Stimulated activated effector memory CD8-positive, alpha-beta T cell treated with anti-CD3 and anti-CD28 coated beads, Interleukin-12 subunit alpha, Interleukin-12 subunit beta, amount 100 ng/mL, for 72 hours (primary cell): ENCODE results near the gene PDCL2.

Experiments
- ATAC-seq: fragments of 150-1000 bp; cut with Tn5 transposase; 2 replicates; pipeline ENCODE4 v1.10.0; 2021
- DNase-seq, 2 donors: peaks; one replicate each; pipeline ENCODE4 v3.0.0; 2021 to 2022; ENCODE audit warnings: low spot score in 2 of 2
- H3K27ac Mint-ChIP-seq: one replicate; pipeline ENCODE4 v1.8.0; 2022; ENCODE audit warnings: mild to moderate bottlenecking, mixed read lengths
- H3K36me3 Mint-ChIP-seq: one replicate; pipeline ENCODE4 v1.8.0; 2022; ENCODE audit warnings: mild to moderate bottlenecking, mixed read lengths
- H3K4me1 Mint-ChIP-seq: one replicate; pipeline ENCODE4 v1.8.0; 2022; ENCODE audit warnings: mixed read lengths
- H3K4me3 Mint-ChIP-seq: one replicate; pipeline ENCODE4 v1.8.0; 2022; ENCODE audit warnings: mild to moderate bottlenecking, mixed read lengths
- H3K9me3 Mint-ChIP-seq: one replicate; pipeline ENCODE4 v1.8.0; 2022; ENCODE audit warnings: mixed read lengths

The PDCL2 gene

DNA sequence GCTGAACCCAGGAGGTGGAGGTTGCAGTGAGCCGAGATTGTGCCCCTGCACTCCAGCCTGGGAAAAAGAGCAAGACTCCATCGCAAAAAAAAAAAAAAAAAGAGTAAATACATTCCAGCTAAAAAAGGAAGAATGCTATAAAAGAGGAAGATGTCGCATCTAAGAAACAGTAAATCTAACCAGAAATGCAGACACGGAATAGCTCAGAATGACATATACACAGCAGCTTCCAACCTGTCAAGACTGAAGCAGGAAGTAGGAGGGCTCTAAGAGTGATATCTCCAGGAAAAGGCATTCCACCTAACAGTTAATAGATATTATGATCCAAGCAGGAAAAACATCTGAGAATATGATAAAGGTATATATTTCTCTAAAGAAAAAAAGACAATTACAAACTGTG, 61.4 kb downstream of the PDCL2 start:
- H3K4me3 Mint-ChIP-seq, result no peak overlapping the region
- no peaks in the 10 kb centered on the region for H3K36me3 Mint-ChIP-seq
- H3K9me3 Mint-ChIP-seq, result peaks cover 2% of the 10 kb centered on the region
- H3K4me1 Mint-ChIP-seq, result peaks cover 13% of the 10 kb centered on the region
- H3K27ac Mint-ChIP-seq, result no peak overlapping the region
- no peak for ATAC-seq
- DNase-seq, result no peak

DNA sequence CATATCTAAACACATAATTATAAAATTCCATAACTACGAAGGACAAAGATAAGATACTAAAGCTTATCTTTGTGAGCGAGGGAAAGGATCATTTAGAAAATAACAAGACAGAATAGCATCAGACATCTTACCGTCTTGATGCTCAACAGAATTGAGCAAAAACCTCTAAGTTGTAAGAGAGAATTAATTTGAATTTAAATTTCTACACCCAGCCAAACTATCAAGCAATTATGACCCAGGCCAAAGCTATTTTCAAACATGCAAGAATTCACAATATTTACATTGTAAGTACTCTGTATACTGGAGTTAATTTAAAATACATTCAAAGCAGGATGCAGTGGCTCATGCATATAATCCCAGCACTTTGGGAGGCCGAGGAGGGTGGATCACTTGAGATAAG, 61.9 kb downstream of the PDCL2 start:
- no peak for ATAC-seq
- no peak for DNase-seq
- H3K4me3 Mint-ChIP-seq, result no peak overlapping the region
- H3K36me3 Mint-ChIP-seq, result no peaks in the 10 kb centered on the region
- H3K27ac Mint-ChIP-seq, result no peak overlapping the region
- peaks cover 2% of the 10 kb centered on the region for H3K9me3 Mint-ChIP-seq
- peaks cover 13% of the 10 kb centered on the region for H3K4me1 Mint-ChIP-seq

DNA sequence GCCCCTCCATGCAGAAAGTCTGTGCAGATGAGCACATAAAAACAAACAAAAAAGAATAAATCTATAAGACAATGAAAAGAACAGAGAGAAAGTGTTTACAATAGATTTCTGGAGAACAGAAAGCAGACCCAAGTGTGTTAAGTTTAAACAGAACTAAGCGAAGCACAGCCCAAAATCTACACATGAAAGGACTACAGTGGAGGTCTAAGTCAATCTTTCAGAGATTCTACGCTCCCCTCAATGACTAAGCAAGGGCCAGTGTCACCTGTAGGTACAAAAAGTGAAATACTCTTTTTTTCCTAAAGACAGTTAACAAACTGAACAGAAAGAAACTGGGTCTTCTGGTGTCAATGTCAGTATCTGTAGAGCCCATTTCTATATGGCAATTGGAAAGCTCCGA, 63.6 kb downstream of the PDCL2 start:
- H3K27ac Mint-ChIP-seq, result no peak overlapping the region
- no peak for ATAC-seq

DNA sequence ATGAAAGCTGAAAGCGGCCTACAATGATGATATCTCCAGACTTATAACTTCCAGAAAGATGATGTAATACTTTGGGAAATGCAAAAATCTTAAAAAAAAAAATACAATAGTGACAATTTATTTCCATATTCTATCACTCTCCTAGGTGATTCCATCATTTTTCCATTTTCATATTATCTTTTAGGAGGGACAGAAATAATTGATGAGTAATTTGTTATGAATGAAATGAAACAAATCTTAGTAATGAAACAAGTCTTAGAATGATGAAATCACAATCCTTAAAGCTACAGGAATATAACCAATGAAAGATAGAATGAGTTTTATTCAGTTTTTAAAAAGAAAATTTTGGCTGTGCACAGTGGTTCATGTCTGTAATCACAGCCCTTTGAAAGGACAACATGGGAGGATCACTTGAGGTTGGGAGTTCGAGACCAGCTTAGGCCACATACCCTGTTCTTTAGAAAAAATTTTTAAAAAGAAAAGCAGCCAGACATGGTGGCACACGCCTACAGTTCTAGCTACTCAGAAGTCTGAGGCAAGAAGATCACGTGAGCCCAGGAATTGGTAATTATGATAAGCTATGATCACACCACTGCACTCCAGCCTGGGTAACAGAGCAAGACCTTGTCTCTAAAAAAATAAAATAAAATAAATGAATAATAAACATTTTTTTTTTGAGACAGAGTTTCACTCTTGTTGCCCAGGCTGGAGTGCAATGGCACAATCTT, 67.0 kb downstream of the PDCL2 start:
- no peak overlapping the region for H3K4me3 Mint-ChIP-seq
- H3K9me3 Mint-ChIP-seq, result no peaks in the 10 kb centered on the region
- no peak overlapping the region for H3K27ac Mint-ChIP-seq
- ATAC-seq (no peak), DNase-seq (no peak)
- H3K36me3 Mint-ChIP-seq, result no peaks in the 10 kb centered on the region
- peaks cover 11% of the 10 kb centered on the region for H3K4me1 Mint-ChIP-seq

More for the DNA sequence above, 63.6 kb downstream of the PDCL2 start:
- DNase-seq, result no peak
- Mint-ChIP-seq H3K36me3 (no peaks in the 10 kb centered on the region), H3K9me3 (no peaks in the 10 kb centered on the region), H3K4me3 (no peak overlapping the region), H3K4me1 (peaks cover 13% of the 10 kb centered on the region)

DNA sequence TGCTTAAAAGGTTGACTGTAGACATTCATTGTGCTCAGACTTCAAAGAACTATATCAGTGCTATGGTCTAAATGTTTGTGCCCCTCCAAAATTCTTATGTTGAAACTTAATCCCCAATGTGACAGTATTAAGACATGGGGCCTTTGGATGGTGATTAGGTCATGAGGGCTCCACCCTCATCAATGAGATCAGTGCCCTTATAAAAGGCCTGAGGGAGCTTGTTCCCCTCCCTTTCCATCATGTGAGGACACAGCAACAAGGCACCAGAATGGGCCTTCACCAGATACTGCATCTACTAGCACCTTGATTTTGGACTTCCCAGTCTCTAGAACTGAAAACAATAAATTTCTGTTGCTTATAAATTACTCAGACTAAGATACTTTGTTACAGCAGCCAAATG, 73.6 kb downstream of the PDCL2 start:
- Mint-ChIP-seq H3K4me1 (peaks cover 12% of the 10 kb centered on the region), H3K36me3 (no peaks in the 10 kb centered on the region), H3K27ac (no peak overlapping the region), H3K4me3 (no peak overlapping the region), H3K9me3 (no peaks in the 10 kb centered on the region)
- ATAC-seq, result no peak
- DNase-seq, result no peak

DNA sequence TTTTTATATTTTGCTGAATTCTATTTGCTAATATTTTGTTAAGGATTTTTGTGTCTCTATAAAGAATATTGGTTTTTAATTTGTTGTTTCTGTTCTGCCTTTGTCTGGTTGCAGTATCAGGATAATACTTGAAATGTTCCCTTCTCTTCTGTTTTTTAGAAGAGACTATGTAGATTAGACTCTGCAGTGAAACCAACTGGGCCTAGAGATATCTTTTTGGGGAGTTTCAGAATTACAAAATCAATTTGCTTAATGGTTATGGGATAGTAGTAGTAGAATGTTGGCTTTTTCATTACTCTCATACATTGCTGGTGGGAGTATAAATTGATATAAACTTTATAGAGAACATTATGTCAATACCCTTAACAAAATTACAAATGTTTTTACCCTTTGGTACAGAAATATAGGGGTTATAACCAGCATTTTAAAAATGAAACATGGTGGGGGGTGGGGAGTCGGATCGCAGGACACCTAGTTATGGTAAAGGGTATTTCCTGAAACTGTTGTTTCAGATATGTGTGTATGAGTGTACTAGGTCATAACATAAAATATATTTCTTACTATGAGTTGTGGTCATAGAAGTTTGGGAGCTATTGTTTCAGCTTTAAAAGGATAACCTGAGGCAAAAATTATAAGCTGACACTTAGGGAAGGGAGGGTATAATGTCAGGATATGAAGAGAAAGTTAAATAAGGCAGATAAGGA, 74.4 kb downstream of the PDCL2 start:
- Mint-ChIP-seq H3K4me1 (peaks cover 10% of the 10 kb centered on the region), H3K4me3 (no peak overlapping the region), H3K9me3 (no peaks in the 10 kb centered on the region), H3K36me3 (no peaks in the 10 kb centered on the region), H3K27ac (no peak overlapping the region)
- peak; percentile 75 for ATAC-seq
- DNase-seq, result no peak

DNA sequence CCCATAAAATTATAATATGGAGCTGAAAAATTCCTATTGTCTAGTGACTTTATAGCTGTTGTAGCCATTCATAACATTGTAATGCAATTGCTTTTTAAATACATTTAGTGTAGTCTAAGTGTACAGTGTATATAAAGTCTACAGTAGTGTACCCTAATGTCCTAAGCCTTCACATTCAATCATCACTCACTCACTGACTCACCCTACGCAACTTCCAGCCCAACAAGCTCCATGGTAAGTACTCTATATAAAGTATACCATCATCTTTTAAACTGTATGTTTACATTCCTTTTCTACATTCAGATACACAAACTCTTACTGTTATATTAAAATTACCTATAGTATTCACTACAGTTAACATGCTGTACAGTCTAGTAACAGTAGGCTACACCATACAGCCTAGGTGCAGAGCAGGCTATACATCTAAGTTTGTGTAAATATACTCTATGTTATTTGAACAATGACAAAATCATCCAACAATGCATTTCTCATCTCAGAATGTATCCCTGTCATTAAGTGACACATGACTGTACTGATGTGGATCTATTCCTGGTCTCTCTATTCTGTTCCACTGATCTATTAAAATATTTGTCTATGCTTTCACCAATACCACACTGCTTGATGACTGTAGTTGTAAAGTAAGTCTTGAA, 79.0 kb downstream of the PDCL2 start:
- Mint-ChIP-seq H3K9me3 (no peaks in the 10 kb centered on the region), H3K4me3 (no peak overlapping the region), H3K36me3 (peaks cover 8% of the 10 kb centered on the region), H3K4me1 (peaks cover 19% of the 10 kb centered on the region), H3K27ac (no peak overlapping the region)
- ATAC-seq (no peak), DNase-seq (no peak)

DNA sequence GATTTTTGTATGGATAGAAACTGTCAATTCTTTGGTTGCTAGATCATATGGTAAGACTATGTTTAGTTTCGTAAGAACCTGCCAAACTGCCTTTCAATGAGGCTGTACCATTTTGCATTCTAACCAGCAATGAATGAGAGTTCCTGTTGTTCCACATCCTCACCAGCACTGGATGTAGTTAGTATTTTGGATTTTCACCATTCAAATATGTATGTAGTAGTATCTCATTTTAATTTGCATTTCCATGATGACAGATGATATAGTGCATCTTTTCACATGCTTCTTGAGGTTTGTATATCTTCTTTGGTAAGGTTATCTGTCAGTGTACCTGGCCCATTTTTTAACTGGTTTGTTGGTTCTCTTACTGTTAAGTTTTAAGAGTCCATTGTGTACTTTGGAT, 80.0 kb downstream of the PDCL2 start:
- no peak overlapping the region for H3K4me3 Mint-ChIP-seq
- DNase-seq (no peak), ATAC-seq (no peak)
- H3K36me3 Mint-ChIP-seq, result peaks cover 9% of the 10 kb centered on the region
- H3K27ac Mint-ChIP-seq, result no peak overlapping the region
- peaks cover 15% of the 10 kb centered on the region for H3K4me1 Mint-ChIP-seq
- no peaks in the 10 kb centered on the region for H3K9me3 Mint-ChIP-seq

DNA sequence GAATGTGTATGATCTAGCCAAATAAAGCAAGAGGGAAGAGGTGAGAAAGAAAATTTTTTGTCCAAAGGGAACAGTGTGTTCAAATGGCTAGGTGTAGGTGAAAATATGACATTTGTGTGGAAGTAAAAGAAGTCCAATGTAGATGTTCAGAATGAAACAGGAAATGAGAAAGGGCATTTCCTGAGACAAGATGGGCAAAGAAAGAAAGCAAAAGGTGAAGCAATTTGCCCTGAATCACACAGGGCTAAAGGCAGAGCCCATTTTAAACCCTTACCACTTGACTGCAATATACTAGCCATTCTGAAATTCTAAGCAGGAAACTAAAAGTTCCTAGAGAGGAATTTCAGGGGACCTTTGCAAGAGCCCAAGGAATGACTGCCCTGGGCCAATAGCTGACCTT, 81.4 kb downstream of the PDCL2 start:
- Mint-ChIP-seq H3K4me1 (peaks cover 15% of the 10 kb centered on the region), H3K27ac (no peak overlapping the region), H3K36me3 (peaks cover 9% of the 10 kb centered on the region), H3K4me3 (no peak overlapping the region), H3K9me3 (no peaks in the 10 kb centered on the region)
- DNase-seq (no peak), ATAC-seq (no peak)

DNA sequence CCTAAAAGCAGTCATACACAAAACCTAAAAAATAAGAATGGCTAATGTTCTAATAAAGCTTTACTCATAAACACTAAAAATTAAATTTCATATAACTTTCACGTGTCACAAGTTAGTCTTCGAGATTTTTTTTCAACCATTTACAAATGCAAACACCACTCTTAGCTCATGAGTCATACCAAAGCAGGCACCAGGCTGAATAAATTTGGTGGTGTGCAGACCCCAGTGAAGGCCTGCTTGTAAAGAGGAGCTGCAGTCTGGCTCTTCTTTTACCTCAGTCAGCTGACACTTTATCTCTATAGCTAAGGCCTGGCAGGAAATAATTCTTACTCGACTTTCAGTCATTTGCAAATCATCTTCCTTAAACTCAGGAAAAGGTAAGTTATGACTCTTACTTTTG, 82.8 kb downstream of the PDCL2 start:
- Mint-ChIP-seq H3K4me1 (peaks cover 15% of the 10 kb centered on the region), H3K36me3 (peaks cover 9% of the 10 kb centered on the region), H3K27ac (no peak overlapping the region), H3K9me3 (no peaks in the 10 kb centered on the region), H3K4me3 (no peak overlapping the region)
- ATAC-seq (no peak), DNase-seq (no peak)

DNA sequence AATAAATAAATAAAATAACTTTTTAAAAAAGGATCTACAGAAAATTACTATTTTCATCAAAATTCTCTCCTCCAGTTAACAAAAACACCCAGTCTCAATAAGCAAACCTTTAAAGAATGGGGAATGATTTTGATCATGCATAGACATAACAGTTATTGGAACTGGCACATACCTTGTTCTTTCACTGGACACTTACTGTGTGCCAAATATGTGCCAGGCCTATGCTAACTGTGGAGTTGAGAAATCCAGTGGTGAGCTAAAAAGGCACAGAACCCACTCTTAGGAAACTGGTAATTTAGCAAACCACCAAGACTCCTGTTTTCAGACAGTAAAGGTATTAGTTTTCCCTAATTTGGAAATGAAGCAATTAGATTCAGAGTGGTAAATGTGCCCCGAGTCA, 84.4 kb downstream of the PDCL2 start:
- ATAC-seq (no peak), DNase-seq (no peak)
- Mint-ChIP-seq H3K27ac (no peak overlapping the region), H3K4me3 (no peak overlapping the region), H3K36me3 (peaks cover 16% of the 10 kb centered on the region), H3K4me1 (peaks cover 22% of the 10 kb centered on the region), H3K9me3 (no peaks in the 10 kb centered on the region)
